Hepatocyte (in vitro differentiated cells): Measurements from ENCODE around the gene ARHGAP42. TPM values are rescaled to one million over a fixed set of nuclear protein-coding genes. Genes with fewer than 3 reads are reported as not detected.

Source experiments
- DNase-seq: peaks from one replicate; pipeline ENCODE4 v3.0.0-alpha.2; 2016; ENCODE audit warnings: low spot score
- H2AFZ ChIP-seq: fragments of 200-600 bp; sonication (generic); 2 replicates; pipeline ENCODE4 v1.6.0; 2016; ENCODE audit warnings: antibody characterized with exemption, mild to moderate bottlenecking
- H3K27ac ChIP-seq: fragments of 200-600 bp; sonication (generic); 2 replicates; pipeline ENCODE4 v1.5.1; 2016; ENCODE audit warnings: mild to moderate bottlenecking
- H3K27me3 ChIP-seq: fragments of 200-600 bp; sonication (generic); 2 replicates; pipeline ENCODE4 v1.6.1; 2016
- H3K36me3 ChIP-seq: fragments of 200-600 bp; sonication (generic); replicated peaks from 2 replicates; pipeline ENCODE4 v1.5.1; 2016; ENCODE audit warnings: low read depth; ENCODE audit not compliant: insufficient read depth
- H3K4me1 ChIP-seq: fragments of 200-600 bp; sonication (generic); 2 replicates; pipeline ENCODE4 v1.5.1; 2016; ENCODE audit warnings: mild to moderate bottlenecking, moderate library complexity; ENCODE audit not compliant: insufficient read depth
- H3K4me2 ChIP-seq: fragments of 200-600 bp; sonication (generic); 2 replicates; pipeline ENCODE4 v1.6.0; 2016
- H3K4me3 ChIP-seq: fragments of 200-600 bp; sonication (generic); 2 replicates; pipeline ENCODE4 v1.5.1; 2016; ENCODE audit warnings: mild to moderate bottlenecking
- H3K79me2 ChIP-seq: fragments of 200-600 bp; sonication (generic); 2 replicates; pipeline ENCODE4 v1.6.0; 2017; ENCODE audit warnings: mild to moderate bottlenecking
- H3K9me2 ChIP-seq: fragments of 200-600 bp; sonication (generic); replicated peaks from 2 replicates; pipeline ENCODE4 v1.6.0; 2017; ENCODE audit warnings: mild to moderate bottlenecking; ENCODE audit not compliant: insufficient read depth
- H3K9me3 ChIP-seq: fragments of 200-600 bp; sonication (generic); 2 replicates; pipeline ENCODE4 v1.5.1; 2016; ENCODE audit warnings: low read depth, mild to moderate bottlenecking
- H4K20me1 ChIP-seq: fragments of 200-600 bp; sonication (generic); 2 replicates; pipeline ENCODE4 v1.6.0; 2016; ENCODE audit warnings: mild to moderate bottlenecking; ENCODE audit not compliant: insufficient read depth, poor library complexity, severe bottlenecking
- EZH2 ChIP-seq: fragments of 200-600 bp; sonication (generic); IDR thresholded peaks from 2 replicates; pipeline ENCODE4 v1.6.1; 2016; ENCODE audit warnings: antibody characterized with exemption, mild to moderate bottlenecking, borderline replicate concordance
- EZH2phosphoT487 ChIP-seq: fragments of 200-600 bp; sonication (generic); IDR thresholded peaks from one replicate; pipeline ENCODE4 v1.6.1; 2018; ENCODE audit warnings: antibody characterized with exemption, mild to moderate bottlenecking, low read depth, moderate library complexity; ENCODE audit not compliant: unreplicated experiment, severe bottlenecking
- WGBS: methylation state at CpG from one replicate; pipeline ENCODE4 v1.1.6; 2016; ENCODE audit warnings: low lambda C conversion rate; ENCODE audit errors: missing lambda C conversion rate; 5-methylcytosine and 5-hydroxymethylcytosine counted together
- polyA plus RNA-seq: library from polyadenylated mRNA; unstranded; fragments of >200 nt; fragmentation: Nextera tagmentation; extraction: Ambion mirVana; gene quantifications from 2 replicates; pipeline ENCODE4 v1.2.1, GENCODE V29; 2016
- total RNA-seq: library from RNA; depleted of rRNA; stranded (reverse); fragments of >200 nt; gene quantifications from 2 replicates; pipeline ENCODE4 v1.2.3, GENCODE V29; 2014
- TF ChIP-seq, protein P1 (sequence below): fragments of 200-600 bp; sonication (generic); IDR thresholded peaks from 2 replicates; pipeline ENCODE4 v1.5.1; 2016; ENCODE audit warnings: antibody characterized with exemption, mild to moderate bottlenecking; ENCODE audit not compliant: poor library complexity

Gene ARHGAP42
- total and polyA plus RNA-seq, 2 experiments from 2014 or later = 8.7 to 26.5 TPM

DNA sequence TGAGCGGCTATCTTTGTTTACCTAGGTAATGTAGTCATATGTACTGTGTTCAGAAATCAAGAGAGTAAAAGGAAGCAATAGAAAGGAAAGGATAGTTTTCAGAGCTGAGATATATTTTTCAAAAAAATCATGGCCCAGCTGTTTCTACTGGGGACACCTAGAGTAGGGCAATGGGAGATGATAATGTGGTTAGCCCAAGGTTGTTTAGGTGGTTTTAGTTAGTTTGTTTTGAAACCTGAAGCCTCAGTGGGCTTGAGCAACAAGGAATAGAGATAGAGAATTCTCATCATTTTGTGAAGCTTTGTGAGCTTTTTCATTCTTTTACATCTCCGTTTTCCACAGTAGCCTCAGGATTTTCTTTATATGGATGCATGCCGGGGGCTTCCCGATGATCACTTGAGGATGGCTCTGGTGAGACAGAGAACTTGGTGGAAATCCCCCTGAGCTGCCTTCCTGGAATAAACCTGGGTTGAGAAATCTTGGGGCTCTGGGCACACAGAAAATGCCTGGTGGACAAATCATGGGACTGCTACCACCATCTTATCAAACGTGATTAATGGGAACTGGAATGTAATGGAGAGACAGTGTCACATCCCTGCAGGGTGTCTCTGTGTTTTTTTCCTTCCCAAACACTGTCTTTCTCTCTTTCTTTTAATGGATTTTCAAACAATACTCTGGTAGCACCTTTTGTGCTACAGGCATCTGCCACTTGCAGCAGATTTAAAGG lies 49.0 kb downstream of the ARHGAP42 start:
- H3K9me2 ChIP-seq = no peaks in the 10 kb centered on the region
- TF ChIP-seq, protein P1, sequence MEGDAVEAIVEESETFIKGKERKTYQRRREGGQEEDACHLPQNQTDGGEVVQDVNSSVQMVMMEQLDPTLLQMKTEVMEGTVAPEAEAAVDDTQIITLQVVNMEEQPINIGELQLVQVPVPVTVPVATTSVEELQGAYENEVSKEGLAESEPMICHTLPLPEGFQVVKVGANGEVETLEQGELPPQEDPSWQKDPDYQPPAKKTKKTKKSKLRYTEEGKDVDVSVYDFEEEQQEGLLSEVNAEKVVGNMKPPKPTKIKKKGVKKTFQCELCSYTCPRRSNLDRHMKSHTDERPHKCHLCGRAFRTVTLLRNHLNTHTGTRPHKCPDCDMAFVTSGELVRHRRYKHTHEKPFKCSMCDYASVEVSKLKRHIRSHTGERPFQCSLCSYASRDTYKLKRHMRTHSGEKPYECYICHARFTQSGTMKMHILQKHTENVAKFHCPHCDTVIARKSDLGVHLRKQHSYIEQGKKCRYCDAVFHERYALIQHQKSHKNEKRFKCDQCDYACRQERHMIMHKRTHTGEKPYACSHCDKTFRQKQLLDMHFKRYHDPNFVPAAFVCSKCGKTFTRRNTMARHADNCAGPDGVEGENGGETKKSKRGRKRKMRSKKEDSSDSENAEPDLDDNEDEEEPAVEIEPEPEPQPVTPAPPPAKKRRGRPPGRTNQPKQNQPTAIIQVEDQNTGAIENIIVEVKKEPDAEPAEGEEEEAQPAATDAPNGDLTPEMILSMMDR = no peak
- no peak for TF ChIP-seq EZH2phosphoT487
- TF ChIP-seq EZH2 = no peak
- no peak overlapping the region for H3K27ac ChIP-seq
- H3K27me3 ChIP-seq = no peaks in the 10 kb centered on the region
- H3K9me3 ChIP-seq = no peaks in the 10 kb centered on the region
- peaks cover 35% of the 10 kb centered on the region for H3K4me1 ChIP-seq
- no peaks in the 10 kb centered on the region for H4K20me1 ChIP-seq
- H3K4me2 ChIP-seq = no peak overlapping the region
- no peaks in the 10 kb centered on the region for H3K36me3 ChIP-seq
- peaks cover 56% of the 10 kb centered on the region for H3K79me2 ChIP-seq
- no peak overlapping the region for H3K4me3 ChIP-seq
- 80% methylated on average over 5 of the region's 5 CpGs for WGBS
- no peak for DNase-seq
- H2AFZ ChIP-seq = no peak overlapping the region

DNA sequence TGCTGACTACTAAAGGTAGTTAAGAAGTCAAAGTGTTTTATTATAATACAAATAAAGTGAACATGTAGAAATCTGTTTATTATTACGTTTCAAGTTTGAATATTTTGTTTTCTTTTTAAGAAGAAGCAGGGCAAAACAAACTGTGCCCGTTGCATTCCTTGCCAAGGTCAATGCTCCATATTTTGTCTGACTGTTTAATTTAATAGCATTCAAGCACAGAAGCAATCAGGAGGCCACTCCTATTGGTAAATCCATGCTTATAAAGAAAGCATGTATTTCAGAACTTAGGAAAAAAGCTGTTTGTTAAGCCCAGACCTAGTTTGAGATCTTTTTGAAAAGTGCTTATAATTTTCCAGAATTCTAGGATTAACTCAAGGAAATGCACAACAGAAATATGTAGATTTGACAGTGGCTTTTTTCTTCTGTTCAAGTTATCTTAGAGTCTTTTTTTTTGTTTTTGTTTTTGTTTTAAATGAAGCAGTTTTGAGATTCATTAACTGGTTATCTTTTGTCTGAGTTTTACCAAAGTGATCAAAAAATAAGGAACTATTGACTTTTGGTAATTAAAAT lies 51.7 kb downstream of the ARHGAP42 start:
- whole genome bisulfite sequencing = 52% methylated on average over 2 of the region's 2 CpGs
- H3K9me2 ChIP-seq = no peaks in the 10 kb centered on the region
- peaks cover 67% of the 10 kb centered on the region for H3K79me2 ChIP-seq
- no peaks in the 10 kb centered on the region for H3K9me3 ChIP-seq
- no peaks in the 10 kb centered on the region for H4K20me1 ChIP-seq
- H3K36me3 ChIP-seq = no peaks in the 10 kb centered on the region
- peak overlapping the region; percentile 56 for H3K27ac ChIP-seq
- H2AFZ ChIP-seq = no peak overlapping the region
- TF ChIP-seq, protein P1 = no peak
- TF ChIP-seq EZH2phosphoT487 = no peak
- TF ChIP-seq EZH2 = no peak
- H3K27me3 ChIP-seq = no peaks in the 10 kb centered on the region
- DNase-seq = no peak
- H3K4me2 ChIP-seq = no peak overlapping the region
- no peak overlapping the region for H3K4me3 ChIP-seq
- peaks cover 35% of the 10 kb centered on the region for H3K4me1 ChIP-seq

DNA sequence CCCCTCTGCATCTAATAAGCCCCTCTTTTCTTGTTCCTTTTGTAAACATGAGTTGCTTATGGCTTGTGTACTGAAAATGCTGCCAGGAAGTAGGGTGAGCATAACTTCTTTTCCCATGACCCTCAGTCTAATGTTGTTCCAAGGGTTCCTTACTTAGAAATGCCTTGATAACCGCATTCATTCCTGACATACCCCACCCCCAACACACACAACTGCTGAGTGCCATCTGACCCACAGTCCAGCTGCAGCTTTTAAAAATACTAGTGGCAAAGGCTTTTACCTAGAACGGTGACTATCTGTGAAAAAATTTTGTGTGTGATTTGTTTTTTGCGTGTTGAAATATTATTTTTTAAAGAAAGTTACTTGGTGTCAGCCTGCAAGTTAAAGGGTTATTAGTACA lies 52.6 kb downstream of the ARHGAP42 start:
- peak; percentile 55 for DNase-seq
- Histone ChIP-seq H3K4me1 (peaks cover 35% of the 10 kb centered on the region), H3K9me3 (no peaks in the 10 kb centered on the region), H3K36me3 (no peaks in the 10 kb centered on the region), H3K79me2 (peaks cover 70% of the 10 kb centered on the region), H3K4me2 (peak overlapping the region; percentile 50), H3K4me3 (no peak overlapping the region), H3K27ac (peak overlapping the region; percentile 56), H3K9me2 (no peaks in the 10 kb centered on the region), H2AFZ (no peak overlapping the region), H3K27me3 (no peaks in the 10 kb centered on the region), H4K20me1 (no peaks in the 10 kb centered on the region)
- TF ChIP-seq EZH2 (no peak), EZH2phosphoT487 (no peak)
- TF ChIP-seq, protein P1 = no peak
- 20% methylated on average over 3 of the region's 3 CpGs for WGBS
